Right renal pelvis (tissue), 4 donors: ENCODE measurements around the gene LUZP1. TPM values are rescaled to one million over a fixed set of nuclear protein-coding genes. Genes with fewer than 3 reads are reported as not detected.
A peak's percentile ranks its signal among the peaks of the same experiment; 100 is the strongest.

Experiments used
- DNase-seq, 4 donors: peaks; one replicate each; pipeline ENCODE4 v3.0.0-alpha.2; 2013; ENCODE audit warnings: low read depth in 4 of 4, low spot score in 3 of 4, missing footprints in 1 of 4
- polyA plus RNA-seq, 4 donors: library from polyadenylated mRNA; unstranded; fragments of 120-200 nt; gene quantifications; one replicate each; pipeline ENCODE4 v1.2.1, GENCODE V29; 2013; ENCODE audit not compliant: insufficient read length in 4 of 4

Gene LUZP1
- polyA plus RNA-seq, 4 donors: 29.6 to 36.9 (median 35.4) TPM

- no peak for DNase-seq
These were observed 48.3 kb downstream of the LUZP1 start for GRCh38 chr1:23120383-23120782.

GRCh38 chr1:23118957-23119792, 49.5 kb downstream of the LUZP1 start:
- DNase-seq: no peak

DNA sequence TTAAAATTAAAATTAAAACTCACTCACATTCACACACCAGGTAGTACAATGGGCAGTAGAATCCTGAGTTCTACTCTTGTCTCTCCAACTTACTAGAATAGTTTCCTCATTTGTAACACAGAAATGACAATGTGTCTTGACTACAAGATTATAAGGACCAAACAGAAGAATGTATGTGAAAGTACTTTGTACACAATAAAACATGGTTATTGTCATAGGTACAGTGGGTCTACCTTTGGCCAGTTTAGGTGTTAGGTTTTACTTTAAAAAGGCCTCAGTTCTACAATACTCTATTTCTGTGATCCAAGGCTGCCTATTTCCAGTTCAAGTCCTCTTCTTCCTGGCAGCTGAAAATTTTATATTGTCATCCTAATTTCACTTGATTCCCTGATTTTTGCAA, 50.2 kb downstream of the LUZP1 start:
- no peak for DNase-seq

DNA sequence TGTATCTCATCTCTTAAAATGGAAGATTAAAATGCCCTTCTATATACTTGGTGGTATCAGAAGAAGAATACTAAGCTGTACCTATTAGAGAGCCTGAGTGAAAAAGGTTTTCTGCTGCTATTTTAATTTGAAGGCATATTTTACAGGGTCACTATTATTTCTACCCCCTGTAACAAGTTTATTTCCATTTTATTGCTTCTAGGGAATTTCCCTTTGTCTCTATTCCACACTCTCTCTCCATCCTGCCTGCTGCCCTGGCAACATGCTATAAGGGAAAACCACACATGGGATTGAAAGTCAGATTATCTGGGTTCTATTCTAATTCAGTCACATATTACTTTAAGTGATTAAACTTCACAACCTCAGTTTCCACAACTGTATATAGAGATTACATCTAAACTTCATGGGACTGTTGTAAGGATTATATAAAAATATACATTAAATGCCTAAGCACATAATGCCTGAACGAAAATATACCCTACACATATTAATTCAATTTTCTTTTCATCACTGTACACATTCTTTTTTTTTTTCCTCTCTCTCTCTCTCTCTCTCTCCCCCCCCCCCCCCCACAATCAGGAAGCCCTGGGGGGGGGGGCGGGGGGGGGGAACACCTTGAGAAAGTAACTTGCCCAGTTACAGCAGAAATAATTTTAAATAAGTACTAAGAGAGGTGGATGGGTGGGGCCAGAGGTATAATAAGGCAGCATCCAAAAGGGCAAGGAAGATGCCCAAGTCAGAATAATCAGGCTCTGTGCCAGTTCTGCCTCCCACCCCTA, 51.5 kb downstream of the LUZP1 start:
- no peak for DNase-seq

- no peak for DNase-seq
These were observed 52.3 kb downstream of the LUZP1 start for GRCh38 chr1:23116216-23116836.

- no peak for DNase-seq
These were observed 54.1 kb downstream of the LUZP1 start for GRCh38 chr1:23114424-23115079.

GRCh38 chr1:23111600-23112535, 56.8 kb downstream of the LUZP1 start:
- no peak for DNase-seq

DNA sequence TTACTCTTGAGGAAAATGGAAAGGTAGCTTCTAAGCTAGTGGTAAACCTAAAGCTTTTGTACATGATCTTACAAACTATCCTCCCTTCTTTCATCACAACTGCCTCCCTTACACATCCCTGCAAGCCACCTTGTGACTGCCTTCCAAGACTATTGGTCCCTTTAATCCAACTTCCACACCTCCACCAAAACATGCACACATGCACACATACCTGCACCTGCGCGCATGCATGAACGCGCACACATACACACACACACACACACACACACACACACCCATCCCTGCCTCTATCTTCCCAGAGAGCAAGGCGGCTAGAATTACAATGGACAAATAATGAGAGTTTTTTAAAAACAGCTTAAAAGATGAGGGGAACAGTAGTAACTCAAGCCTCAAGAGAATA, 58.3 kb downstream of the LUZP1 start:
- no peak for DNase-seq

- DNase-seq: no peak
These were observed 59.6 kb downstream of the LUZP1 start for GRCh38 chr1:23108918-23109533.

DNA sequence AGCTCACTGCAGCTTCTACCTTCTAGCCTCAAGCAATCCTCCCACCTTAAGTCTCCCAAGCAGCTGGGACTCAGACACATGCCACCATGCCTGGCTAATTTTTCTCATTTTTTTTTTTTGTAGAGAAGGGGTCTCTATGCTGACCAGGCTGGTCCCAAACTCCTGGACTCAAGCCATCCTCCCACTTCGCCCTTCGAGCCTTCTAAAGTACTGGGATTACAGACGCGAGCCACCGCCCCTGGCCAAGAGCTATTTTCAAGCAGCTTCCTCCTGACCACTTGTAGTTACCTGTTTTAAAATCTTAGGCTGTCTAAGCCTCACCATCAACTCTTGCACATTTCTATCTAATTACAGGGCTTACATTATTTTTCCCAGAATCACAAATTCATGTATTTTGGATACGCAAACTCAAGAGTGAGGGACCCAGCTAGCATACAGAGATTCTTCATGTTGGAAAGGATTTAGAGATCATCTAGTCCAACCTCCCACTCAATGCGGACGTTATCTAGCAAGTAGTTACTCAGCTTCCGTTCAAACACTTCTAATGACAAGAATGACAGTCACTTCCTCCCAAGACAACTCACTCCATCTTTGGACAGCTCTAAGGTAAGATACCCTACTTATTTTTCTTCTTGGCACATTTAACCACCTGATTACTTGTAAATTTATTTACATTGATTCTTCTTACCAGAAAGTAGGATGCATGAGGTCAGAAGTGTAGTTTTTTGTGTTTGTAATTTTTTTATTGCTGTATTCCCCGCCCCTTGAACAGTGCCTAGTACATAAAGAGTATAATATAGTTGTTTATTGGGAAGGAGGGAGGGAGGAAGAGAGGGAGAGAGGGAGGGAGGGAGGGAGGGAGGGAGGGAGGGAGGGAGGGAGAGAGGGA, 65.4 kb downstream of the LUZP1 start:
- DNase-seq: no peak

DNA sequence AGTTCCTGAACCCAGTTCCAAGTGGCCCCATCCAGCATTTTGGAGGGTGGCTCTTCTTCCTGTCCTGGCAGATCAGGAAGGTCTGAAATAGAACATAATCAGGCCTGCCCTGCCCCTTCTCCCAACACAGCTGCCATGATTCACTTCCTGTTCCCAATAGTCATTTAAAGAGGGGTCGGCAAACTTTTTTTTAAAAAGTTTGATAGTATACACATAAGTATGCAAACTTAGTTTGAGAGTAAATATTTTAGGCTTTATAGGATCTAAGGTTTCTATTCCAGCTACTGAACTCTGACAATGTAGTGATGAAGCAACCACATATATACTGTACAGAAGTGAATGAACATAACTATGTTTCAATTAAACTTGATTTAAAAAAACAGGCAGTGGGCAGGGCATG, 66.4 kb downstream of the LUZP1 start:
- no peak for DNase-seq

DNA sequence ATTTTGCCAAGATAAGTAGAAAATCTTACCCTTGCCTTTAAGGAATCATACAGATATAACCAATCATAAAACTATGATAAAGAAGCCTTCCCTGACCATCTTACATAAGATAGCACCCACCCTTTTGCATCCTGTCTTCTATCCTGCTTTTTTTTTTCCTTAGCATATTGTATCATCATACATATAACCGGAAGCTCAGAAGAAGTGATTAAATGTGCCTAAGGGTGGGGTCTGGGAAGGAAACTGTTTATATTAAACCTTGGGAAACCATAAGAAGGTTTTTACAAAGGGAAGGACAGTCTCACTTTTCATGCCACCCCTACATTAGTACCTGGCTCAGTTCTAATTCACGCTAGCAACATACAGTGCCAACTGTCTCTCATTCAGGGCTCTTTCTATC, 66.8 kb downstream of the LUZP1 start:
- DNase-seq: no peak

- no peak for DNase-seq
These were observed 67.4 kb downstream of the LUZP1 start for GRCh38 chr1:23101101-23101827.

GRCh38 chr1:23100074-23100748, 68.4 kb downstream of the LUZP1 start:
- DNase-seq: no peak

DNA sequence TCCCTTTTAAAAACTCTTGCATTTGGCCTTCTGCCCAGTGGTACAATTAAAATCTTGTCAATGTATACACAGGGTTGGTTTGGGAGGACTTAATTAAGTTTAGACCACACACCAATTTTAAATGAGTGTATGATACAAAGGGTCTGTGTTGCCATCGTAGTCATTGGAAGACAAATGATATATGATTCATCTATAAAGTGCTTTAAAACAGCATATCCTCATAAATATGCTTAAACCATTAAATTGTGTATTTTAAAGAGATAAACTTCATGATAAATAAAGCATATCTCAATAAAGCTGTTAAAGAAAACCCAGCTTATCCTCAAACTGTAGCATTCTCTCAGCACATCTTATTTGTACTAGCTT, 69.5 kb downstream of the LUZP1 start:
- no peak for DNase-seq

GRCh38 chr1:23098463-23099170, 70.0 kb downstream of the LUZP1 start:
- peak in 3 of 4 donors; percentile 49 to 67 (median 58) for DNase-seq

- DNase-seq: no peak
These were observed 71.3 kb downstream of the LUZP1 start for GRCh38 chr1:23097316-23097715.
